ENCODE data around the gene ZKSCAN1. TPM values are rescaled to one million over a fixed set of nuclear protein-coding genes. Genes with fewer than 3 reads are reported as not detected.

The ZKSCAN1 gene
- total RNA-seq, 3 donors from 2014 or later = 105 to 153 (median 129) TPM

DNA sequence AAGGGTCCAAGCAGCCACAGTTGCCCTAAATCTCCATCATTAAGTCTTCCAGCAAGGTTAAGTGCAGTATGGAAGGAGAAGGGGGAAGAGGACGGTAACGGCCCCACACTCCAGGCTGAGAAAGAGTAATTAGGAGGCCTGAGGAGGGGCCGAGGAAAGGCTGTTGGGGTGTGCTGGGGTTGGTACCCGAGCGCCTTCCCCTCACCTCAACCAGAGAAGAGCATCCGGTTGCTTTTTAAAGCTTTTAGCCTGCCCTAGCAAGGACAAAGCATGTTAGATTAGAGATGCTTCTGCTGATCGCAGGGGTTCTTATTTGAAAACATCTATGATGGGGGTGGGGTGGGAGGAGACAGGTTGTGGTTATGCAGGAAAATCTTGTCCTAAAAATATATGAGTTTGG, 25.2 kb downstream of the ZKSCAN1 start:
- no peaks in the 10 kb centered on the region for H3K4me1 ChIP-seq (ENCODE audit: low read depth)
- H3K4me3 ChIP-seq = no peak overlapping the region
- H3K9me3 ChIP-seq = no peaks in the 10 kb centered on the region
- intact Hi-C loops (cut with DNase I, micrococcal nuclease) = no loop called here
- no peaks in the 10 kb centered on the region for H3K36me3 ChIP-seq (ENCODE audit: low read depth)
- DNase-seq = no peak
- TF ChIP-seq, protein P1, sequence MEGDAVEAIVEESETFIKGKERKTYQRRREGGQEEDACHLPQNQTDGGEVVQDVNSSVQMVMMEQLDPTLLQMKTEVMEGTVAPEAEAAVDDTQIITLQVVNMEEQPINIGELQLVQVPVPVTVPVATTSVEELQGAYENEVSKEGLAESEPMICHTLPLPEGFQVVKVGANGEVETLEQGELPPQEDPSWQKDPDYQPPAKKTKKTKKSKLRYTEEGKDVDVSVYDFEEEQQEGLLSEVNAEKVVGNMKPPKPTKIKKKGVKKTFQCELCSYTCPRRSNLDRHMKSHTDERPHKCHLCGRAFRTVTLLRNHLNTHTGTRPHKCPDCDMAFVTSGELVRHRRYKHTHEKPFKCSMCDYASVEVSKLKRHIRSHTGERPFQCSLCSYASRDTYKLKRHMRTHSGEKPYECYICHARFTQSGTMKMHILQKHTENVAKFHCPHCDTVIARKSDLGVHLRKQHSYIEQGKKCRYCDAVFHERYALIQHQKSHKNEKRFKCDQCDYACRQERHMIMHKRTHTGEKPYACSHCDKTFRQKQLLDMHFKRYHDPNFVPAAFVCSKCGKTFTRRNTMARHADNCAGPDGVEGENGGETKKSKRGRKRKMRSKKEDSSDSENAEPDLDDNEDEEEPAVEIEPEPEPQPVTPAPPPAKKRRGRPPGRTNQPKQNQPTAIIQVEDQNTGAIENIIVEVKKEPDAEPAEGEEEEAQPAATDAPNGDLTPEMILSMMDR (IDR thresholded peaks at IDR 0.05) = no peak
- no peak for ATAC-seq

DNA sequence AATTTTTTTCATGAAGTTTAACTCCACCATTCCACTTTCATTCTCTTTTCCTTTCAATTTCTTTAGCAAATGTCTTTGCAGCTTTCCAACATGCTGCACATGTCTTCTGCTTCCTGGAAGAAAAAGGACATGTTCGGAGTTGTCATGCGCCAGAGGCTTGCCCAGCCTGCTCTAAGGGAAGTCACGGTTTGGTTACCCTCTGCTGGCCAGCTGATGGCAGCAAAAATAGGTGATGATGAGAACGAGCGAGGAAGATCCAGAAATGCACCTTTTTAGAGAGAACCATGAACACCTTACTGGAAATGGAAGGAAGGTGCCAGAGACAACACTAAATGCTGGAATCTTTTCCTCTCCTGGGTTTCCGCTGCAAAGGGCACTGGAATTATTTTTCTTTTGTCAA, 29.3 kb downstream of the ZKSCAN1 start:
- peak in 2 of 3 donors; percentile 59 to 60 for DNase-seq
- peaks cover 4% of the 10 kb centered on the region for H3K4me1 ChIP-seq (ENCODE audit: low read depth)
- H3K36me3 ChIP-seq (ENCODE audit: low read depth) = no peaks in the 10 kb centered on the region
- peak; percentile 73 for ATAC-seq
- TF ChIP-seq, protein P1 (IDR thresholded peaks at IDR 0.05) = no peak
- H3K9me3 ChIP-seq = no peaks in the 10 kb centered on the region
- intact Hi-C loops (cut with DNase I, micrococcal nuclease) = no loop called here
- H3K4me3 ChIP-seq = no peak overlapping the region

DNA sequence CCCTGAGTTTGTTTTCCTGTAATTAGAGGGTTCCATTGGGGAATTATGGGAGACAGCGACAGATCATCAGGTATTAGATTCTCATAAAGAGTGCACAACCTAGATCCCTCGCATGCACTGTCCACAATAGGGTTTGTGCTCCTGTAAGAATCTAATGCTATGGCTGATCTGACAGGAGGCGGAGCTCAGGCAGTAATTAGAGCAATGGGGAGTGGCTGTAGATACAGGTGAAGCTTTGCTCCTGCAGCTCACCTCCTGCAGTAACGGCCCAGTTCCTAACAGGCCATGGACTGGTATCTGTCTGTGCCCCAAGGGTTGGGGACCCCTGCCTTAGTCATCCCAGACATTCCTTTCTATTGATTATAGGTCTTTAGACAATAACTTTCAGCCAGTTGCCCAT, 33.3 kb downstream of the ZKSCAN1 start:
- intact Hi-C loops (cut with DNase I, micrococcal nuclease) = no loop called here
- Histone ChIP-seq H3K4me1 (ENCODE audit: low read depth) (peaks cover 15% of the 10 kb centered on the region), H3K4me3 (no peak overlapping the region), H3K9me3 (no peaks in the 10 kb centered on the region), H3K36me3 (ENCODE audit: low read depth) (no peaks in the 10 kb centered on the region)
- DNase-seq = peak in 1 of 3 donors; percentile 40
- TF ChIP-seq, protein P1 (IDR thresholded peaks at IDR 0.05) = no peak
- peak; percentile 31 for ATAC-seq

DNA sequence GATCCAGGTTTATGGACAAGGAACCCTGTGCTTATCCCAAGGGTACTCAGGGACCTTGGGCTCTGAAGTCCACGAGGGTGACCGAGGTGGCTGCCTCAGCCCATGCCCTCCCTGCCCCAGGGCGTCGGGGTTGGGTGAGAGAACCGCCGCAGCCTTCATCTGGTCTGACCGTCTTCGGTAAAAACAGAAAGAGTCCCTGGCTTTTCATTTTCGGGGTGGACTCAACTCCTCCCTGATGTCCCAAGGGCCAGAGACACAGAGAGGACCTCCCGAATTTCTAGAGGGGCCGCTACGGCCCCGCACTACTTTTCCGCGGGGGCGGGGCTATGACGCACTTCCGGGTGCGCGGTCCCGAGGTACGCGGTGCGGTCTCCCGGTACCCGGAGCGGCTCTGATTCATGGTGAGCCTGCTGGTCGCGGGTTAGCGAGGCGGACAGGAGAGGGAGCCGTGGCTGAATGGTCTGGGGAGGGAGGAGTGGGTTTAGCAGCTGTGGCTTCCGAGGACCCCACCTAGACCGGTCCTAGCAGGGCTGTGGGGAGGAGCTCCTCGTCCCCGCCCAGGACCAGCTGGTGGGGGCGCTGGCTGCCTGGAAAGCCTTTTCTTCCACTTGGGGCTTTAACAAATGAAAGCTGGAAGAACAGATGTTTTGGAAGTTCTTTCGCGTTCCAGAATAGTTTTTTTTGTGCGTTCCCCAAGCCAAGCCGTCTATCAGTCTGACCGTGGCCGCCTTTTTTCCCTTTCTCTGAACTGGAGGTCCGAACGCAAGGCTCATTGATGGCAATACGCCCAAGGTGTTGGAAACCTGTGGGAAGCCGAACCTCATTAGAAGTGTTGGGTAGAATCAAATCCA, 34.3 kb downstream of the ZKSCAN1 start, which contains the start of gene ZSCAN21:
ZSCAN21 (plus strand) TSS at position 334 of the 851 bp plus-strand sequence. CDS start 7,233 bp downstream, outside the sequence.
- Histone ChIP-seq H3K36me3 (ENCODE audit: low read depth) (no peaks in the 10 kb centered on the region), H3K4me3 (peak within 1 kb of the TSS; percentile 65), H3K9me3 (no peaks in the 10 kb centered on the region), H3K4me1 (ENCODE audit: low read depth) (peaks cover 17% of the 10 kb centered on the region)
- TF ChIP-seq, protein P1 (IDR thresholded peaks at IDR 0.05) = no peak
- DNase-seq = peak; percentile 89 to 90 (median 89)
- ATAC-seq = peak; percentile 91
- intact Hi-C loops (cut with DNase I, micrococcal nuclease) = loop anchor here (5.0 to 10.0 kb wide), 2 partner anchors 55 to 57 kb away; no protein-coding TSS in a partner anchor

DNA sequence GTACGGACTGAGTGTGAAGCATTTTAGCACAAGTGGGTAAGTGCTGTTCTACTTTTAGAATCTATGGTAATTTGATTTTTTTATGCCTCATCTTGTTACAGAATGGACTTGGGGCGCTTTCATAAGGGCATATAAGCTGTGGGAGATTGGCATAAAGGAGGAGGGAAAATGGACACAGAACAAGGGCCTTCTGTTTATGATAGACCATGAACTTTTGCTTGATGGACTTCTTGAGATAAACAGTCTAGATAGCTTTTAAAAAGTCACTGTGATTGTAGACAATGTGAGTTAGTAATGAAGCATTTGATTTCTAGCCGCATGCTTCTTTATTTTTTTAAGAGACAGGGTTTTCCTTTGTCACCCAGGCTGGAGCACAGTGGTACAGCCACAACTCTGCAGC, 36.2 kb downstream of the ZKSCAN1 start:
- no peak overlapping the region for H3K4me3 ChIP-seq
- H3K9me3 ChIP-seq = no peaks in the 10 kb centered on the region
- DNase-seq (no peak), ATAC-seq (no peak)
- intact Hi-C loops (cut with DNase I, micrococcal nuclease) = loop anchor here (5.0 to 10.0 kb wide), 2 partner anchors 57 to 59 kb away; no protein-coding TSS in a partner anchor
- TF ChIP-seq, protein P1 (IDR thresholded peaks at IDR 0.05) = no peak
- peaks cover 17% of the 10 kb centered on the region for H3K4me1 ChIP-seq (ENCODE audit: low read depth)
- no peaks in the 10 kb centered on the region for H3K36me3 ChIP-seq (ENCODE audit: low read depth)
